GM13976 (cell line): ENCODE measurements around the gene THOP1.

ENCODE experiments used
- DNase-seq: peaks from one replicate; pipeline ENCODE4 v3.0.0; 2012; ENCODE audit warnings: low spot score
- in situ Hi-C: fragments of 300-500 bp; cut with MboI; formaldehyde crosslinking; loops from one replicate; pipeline ENCODE4 v1.12.0; 2022; ENCODE audit warnings: low sequenced_read_pairs, mixed read lengths, inconsistent platforms; ENCODE audit not compliant: unreplicated experiment
- TF ChIP-seq, protein P1 (sequence below): IDR thresholded peaks from 2 replicates; pipeline ENCODE4 v1.5.1; 2012; ENCODE audit warnings: borderline replicate concordance, mild to moderate bottlenecking; ENCODE audit not compliant: insufficient read depth; ENCODE audit errors: extremely low read depth, missing control alignments, control extremely low read depth

The THOP1 gene

DNA sequence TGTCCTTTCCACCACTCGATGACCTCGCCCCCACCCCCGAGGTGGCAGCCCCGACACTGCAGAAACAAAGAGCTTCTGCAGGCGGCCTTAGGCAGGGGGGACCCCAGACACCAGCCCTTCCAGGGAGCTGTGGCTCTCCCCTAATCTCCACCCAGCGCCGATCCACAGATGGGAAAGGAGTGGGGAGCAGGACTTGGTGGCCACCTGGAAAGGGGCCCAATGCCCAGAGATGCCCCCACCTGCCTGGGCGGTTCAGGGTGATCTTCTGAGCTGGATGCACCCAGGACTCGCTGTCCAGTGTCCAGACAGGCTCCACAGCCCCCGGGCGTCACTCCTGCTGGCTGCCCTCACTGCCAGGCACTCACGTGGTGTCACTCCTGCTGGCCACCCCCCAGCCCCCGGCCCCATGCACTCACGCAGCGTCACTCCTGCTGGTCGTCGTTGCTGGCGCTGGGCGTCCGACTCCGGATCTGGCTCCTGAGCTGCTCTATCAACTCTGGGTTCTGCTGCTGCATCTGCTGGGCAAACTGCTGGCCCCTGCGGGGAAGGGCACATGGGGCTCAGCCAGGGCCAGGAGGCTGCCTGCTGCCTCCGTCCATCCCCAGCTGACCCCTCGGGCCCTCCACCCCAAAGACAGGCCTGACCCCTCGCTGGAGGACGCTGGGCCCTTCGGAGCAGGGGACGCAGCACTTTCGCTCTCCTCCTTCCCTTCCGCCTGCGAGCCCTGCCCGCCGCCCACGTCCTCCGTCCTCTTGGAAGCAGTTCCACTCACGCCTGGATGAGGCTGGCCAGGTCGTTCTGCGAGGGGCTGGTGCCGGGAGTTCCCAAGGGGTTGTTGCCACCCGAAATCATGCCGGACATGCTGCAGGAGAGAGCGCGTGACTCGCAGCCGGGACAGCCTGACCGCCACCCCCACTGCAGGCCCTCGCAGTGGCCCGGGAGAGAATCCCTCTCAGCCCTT lies 28.1 kb upstream of the THOP1 start:
- TF ChIP-seq, protein P1, sequence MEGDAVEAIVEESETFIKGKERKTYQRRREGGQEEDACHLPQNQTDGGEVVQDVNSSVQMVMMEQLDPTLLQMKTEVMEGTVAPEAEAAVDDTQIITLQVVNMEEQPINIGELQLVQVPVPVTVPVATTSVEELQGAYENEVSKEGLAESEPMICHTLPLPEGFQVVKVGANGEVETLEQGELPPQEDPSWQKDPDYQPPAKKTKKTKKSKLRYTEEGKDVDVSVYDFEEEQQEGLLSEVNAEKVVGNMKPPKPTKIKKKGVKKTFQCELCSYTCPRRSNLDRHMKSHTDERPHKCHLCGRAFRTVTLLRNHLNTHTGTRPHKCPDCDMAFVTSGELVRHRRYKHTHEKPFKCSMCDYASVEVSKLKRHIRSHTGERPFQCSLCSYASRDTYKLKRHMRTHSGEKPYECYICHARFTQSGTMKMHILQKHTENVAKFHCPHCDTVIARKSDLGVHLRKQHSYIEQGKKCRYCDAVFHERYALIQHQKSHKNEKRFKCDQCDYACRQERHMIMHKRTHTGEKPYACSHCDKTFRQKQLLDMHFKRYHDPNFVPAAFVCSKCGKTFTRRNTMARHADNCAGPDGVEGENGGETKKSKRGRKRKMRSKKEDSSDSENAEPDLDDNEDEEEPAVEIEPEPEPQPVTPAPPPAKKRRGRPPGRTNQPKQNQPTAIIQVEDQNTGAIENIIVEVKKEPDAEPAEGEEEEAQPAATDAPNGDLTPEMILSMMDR, result no peak
- in situ Hi-C loops, result no loop called here
- DNase-seq, result no peak

DNA sequence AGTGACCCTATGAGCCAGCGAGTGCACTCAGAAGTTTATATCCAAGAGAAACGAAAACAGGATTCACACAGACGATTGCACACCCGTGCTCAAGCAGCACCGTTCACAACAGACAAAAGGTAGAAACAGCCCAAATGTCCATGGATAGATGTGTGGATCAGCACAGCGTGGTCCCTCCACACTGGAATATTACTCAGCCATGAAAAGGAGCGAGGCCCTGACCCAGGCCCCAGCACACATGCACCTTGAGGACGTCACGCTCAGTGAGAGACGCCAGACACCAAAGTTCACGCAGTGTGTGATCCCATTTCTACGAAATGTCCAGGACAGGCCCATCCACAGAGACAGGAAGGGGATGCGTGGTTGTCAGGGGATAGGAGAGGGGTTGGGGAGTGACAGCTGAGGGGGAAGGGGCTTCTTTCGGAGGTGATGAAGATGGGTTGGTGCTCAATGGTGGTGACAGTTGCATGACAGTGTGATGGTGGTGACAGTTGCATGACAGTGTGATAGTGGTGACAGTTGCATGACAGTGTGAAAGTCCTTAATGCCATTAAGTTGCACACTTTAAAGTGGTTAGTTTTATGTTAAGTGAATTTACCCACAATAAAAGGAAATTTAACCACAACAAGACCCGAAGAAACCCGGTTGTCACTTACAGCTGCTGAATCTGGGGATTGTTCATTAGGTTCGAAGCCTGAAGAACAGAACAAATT lies 26.5 kb upstream of the THOP1 start:
- TF ChIP-seq, protein P1, result no peak
- DNase-seq, result no peak
- in situ Hi-C loops, result no loop called here

DNA sequence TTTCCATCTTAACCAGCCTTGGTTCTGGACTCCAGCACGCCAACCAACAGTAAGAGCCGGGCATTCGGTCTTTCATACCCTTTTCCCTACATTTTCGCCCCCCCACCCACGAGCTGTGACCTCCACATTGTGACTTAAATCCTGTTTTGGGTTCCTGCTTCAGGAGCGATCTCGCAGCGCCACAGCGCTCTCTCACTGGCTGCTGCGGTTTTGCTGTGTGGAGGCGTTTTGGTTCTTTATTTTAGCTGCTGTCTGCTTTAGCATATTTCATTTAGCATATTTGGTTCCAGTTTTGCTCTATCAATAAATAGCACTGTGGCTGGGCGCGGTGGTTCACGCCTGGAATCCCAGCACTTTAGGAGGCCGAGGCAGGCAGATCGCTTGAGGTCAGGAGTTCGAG lies 25.9 kb upstream of the THOP1 start:
- TF ChIP-seq, protein P1, result no peak
- no peak for DNase-seq
- in situ Hi-C loops, result no loop called here

DNA sequence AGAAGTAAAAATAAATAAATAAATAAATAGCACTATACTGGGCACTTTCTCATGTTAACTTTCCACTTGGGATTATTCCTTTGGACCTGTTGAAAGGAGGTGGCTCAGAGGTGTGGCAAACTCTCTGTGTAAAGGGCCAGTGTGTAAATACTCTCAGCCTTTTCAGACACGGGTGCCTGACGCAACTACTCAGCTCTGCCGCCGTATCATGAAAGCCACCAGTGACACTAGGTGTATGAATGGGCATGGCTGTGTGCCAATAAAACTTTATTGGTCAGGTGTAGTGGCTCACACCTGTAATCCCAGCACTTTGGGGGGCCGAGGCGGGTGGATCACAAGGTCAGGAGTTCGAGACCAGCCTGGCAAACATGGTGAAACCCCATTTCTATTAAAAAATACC lies 25.3 kb upstream of the THOP1 start:
- in situ Hi-C loops, result no loop called here
- TF ChIP-seq, protein P1, result no peak
- DNase-seq, result no peak

DNA sequence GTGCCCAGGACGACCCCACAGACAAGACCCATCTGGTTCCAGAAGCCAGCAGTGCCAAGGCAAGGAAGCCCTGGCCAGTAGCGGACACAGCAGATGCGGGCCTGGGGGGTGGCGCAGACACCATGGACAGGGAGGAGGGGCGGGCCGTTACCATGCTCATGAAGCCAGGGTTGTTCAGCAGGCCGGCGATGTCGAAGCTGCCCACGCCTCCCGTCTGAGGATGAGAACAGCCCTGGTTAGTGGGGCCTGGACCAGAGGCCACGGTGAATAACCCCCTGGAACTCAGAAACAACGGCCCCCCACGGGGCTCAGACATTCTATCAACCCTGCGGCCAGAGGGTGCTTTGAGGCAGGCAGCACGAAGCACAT lies 24.0 kb upstream of the THOP1 start:
- TF ChIP-seq, protein P1, result no peak

DNA sequence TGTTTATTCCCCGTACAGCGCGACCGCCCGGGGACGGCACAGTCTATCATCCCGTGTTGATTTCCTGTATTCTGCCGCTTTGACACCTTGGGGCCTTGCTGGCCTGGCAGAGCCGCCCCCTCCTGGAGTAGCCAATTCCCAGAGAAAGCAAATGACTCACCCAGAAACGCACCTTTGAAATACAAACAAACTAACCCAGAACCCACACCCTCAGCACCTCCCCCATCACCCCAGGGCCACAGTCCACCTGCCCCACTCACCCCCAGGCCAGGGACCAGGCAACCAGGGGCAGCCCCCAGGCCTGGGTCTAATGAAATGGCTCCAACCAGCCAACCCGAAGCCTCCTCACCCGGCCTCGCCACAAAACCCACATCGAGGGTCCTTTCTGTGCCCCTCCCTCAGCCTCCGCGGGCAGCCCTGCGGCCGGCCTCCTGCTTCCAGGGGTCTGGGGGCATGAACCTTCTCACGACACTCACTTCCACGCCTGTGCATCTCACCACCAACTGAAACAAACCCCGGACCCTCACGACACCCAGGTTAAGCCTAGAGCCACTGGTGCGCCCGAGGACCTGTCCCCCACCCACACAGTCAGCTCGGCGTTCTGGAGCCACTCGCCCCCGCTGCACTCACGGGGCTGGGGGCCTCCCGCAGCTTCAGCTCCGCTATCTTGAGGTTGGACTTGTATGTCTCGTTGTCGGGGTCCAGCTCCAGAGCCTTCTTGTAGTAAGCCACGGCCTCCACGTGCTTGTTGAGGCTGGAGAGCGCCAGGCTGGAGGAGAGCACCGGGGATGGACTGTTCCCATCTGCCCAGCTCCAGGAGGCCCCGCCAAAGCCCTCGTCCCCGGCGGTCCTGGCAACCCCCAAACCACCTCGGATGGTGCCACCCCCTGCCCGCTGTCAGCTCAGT lies 23.2 kb upstream of the THOP1 start:
- TF ChIP-seq, protein P1, result no peak

More for the DNA sequence above, 24.0 kb upstream of the THOP1 start:
- in situ Hi-C loops, result no loop called here
- no peak for DNase-seq

More for the DNA sequence above, 23.2 kb upstream of the THOP1 start:
- in situ Hi-C loops, result no loop called here
- DNase-seq, result no peak
